GDM1 (cell line): Measurements from ENCODE around the gene CATSPER3.
"Not testable (repeated sequence)": the region's sequence is repeated elsewhere in the genome, so short reads cannot be mapped to it uniquely, and the experiment has no call there.

Experiments used
- DNase-seq: peaks from one replicate; lab custom pipeline; 2025; lab: John Stamatoyannopoulos, UW

CATSPER3 gene

GRCh38 chr5:134975078-134975715 lies 7.5 kb downstream of the CATSPER3 start:
- no peak for DNase-seq

- no peak for DNase-seq
Observed at GRCh38 chr5:134975843-134976242, 8.1 kb downstream of the CATSPER3 start.

- DNase-seq = no peak
Observed at GRCh38 chr5:134976841-134977240, 9.1 kb downstream of the CATSPER3 start.

GRCh38 chr5:134979416-134979815 lies 11.7 kb downstream of the CATSPER3 start:
- DNase-seq = no peak

GRCh38 chr5:134982230-134982629 lies 14.5 kb downstream of the CATSPER3 start:
- DNase-seq = no peak

GRCh38 chr5:134989266-134989830 lies 21.6 kb downstream of the CATSPER3 start:
- no peak for DNase-seq

GRCh38 chr5:134990183-134990582 lies 22.5 kb downstream of the CATSPER3 start:
- DNase-seq = not testable (repeated sequence)

GRCh38 chr5:134992148-134992547 lies 24.4 kb downstream of the CATSPER3 start:
- DNase-seq = no peak

- DNase-seq = no peak
Observed at GRCh38 chr5:134993161-134993560, 25.5 kb downstream of the CATSPER3 start.

GRCh38 chr5:134994560-134995156 lies 27.0 kb downstream of the CATSPER3 start:
- no peak for DNase-seq

- DNase-seq = no peak
Observed at GRCh38 chr5:134995850-134996402, 28.2 kb downstream of the CATSPER3 start.

GRCh38 chr5:134997015-134997414 lies 29.3 kb downstream of the CATSPER3 start:
- no peak for DNase-seq

- DNase-seq = not testable (repeated sequence)
Observed at GRCh38 chr5:134998068-134998467, 30.4 kb downstream of the CATSPER3 start.

- no peak for DNase-seq
Observed at GRCh38 chr5:135004376-135004775, 36.7 kb downstream of the CATSPER3 start.

GRCh38 chr5:135005076-135005475 lies 37.4 kb downstream of the CATSPER3 start:
- no peak for DNase-seq

- DNase-seq = no peak
Observed at GRCh38 chr5:135007305-135007704, 39.6 kb downstream of the CATSPER3 start.

- DNase-seq = no peak
Observed at GRCh38 chr5:135007749-135008363, 40.1 kb downstream of the CATSPER3 start.

- DNase-seq = no peak
Observed at GRCh38 chr5:135008556-135008955, 40.8 kb downstream of the CATSPER3 start.

- DNase-seq = no peak
Observed at GRCh38 chr5:135008981-135009735, 41.5 kb downstream of the CATSPER3 start.

- no peak for DNase-seq
Observed at GRCh38 chr5:135009736-135010501, 42.2 kb downstream of the CATSPER3 start.
